CD14-positive monocyte (primary cell): ENCODE data around the gene CEP72. TPM values are rescaled to one million over a fixed set of nuclear protein-coding genes. Genes with fewer than 3 reads are reported as not detected.

Experiments used
- DNase-seq, 3 donors: peaks; one replicate each; pipeline ENCODE4 v3.0.0-alpha.2; 2011 to 2022
- H2AFZ ChIP-seq: 2 replicates; pipeline ENCODE4 v1.6.0; 2012; ENCODE audit warnings: mild to moderate bottlenecking, low read depth, low read length, inconsistent platforms; ENCODE audit not compliant: insufficient read depth, poor library complexity, severe bottlenecking
- H3K27ac ChIP-seq, 2 donors: 1 replicate in 1 of 2; 2 replicates in 1 of 2; pipeline ENCODE4 v1.5.1; 2012 to 2013; ENCODE audit warnings: low read length in 2 of 2, control low read depth in 1 of 2, inconsistent platforms in 1 of 2, low read depth in 1 of 2, mild to moderate bottlenecking in 1 of 2
- H3K27me3 ChIP-seq, 2 donors: one replicate each; pipeline versions ENCODE4 v1.6.0 to v1.6.1; 2011 to 2013; ENCODE audit warnings: low read length in 2 of 2; ENCODE audit not compliant: control insufficient read depth in 2 of 2, insufficient read depth in 2 of 2
- H3K36me3 ChIP-seq, 2 donors: replicated peaks in 1 of 2; 1 replicate in 1 of 2; 2 replicates in 1 of 2; pipeline versions ENCODE4 v1.5.1 to v1.6.1; 2012 to 2013; ENCODE audit warnings: low read length in 2 of 2, control low read depth in 1 of 2, inconsistent platforms in 1 of 2, mild to moderate bottlenecking in 1 of 2; ENCODE audit not compliant: insufficient read depth in 2 of 2, control insufficient read depth in 1 of 2
- H3K4me1 ChIP-seq, 2 donors: 1 replicate in 1 of 2; 2 replicates in 1 of 2; pipeline versions ENCODE4 v1.5.1 to v1.6.1; 2012 to 2013; ENCODE audit warnings: low read length in 2 of 2, control low read depth in 1 of 2, inconsistent platforms in 1 of 2, mild to moderate bottlenecking in 1 of 2, moderate library complexity in 1 of 2; ENCODE audit not compliant: insufficient read depth in 2 of 2, control insufficient read depth in 1 of 2
- H3K4me2 ChIP-seq: replicated peaks from 2 replicates; pipeline ENCODE3; 2012; ENCODE audit warnings: low read length, moderate library complexity, mild to moderate bottlenecking; ENCODE audit not compliant: poor library complexity, severe bottlenecking; ENCODE audit errors: extremely low read depth
- H3K4me3 ChIP-seq, 3 experiments: fragments of 200-600 bp in 1 of 3; sonication (generic) in 1 of 3; replicated peaks in 1 of 3; 1 replicate in 2 of 3; 2 replicates in 1 of 3; pipeline ENCODE4 v1.5.1; 2011 to 2013; ENCODE audit warnings: low read length in 3 of 3, mild to moderate bottlenecking in 3 of 3, control low read depth in 2 of 3, low read depth in 2 of 3, inconsistent platforms in 1 of 3, moderate library complexity in 1 of 3
- H3K79me2 ChIP-seq: 2 replicates; pipeline ENCODE4 v1.6.0; 2012; ENCODE audit warnings: mild to moderate bottlenecking, control low read depth, inconsistent platforms, low read length, moderate library complexity; ENCODE audit not compliant: insufficient read depth
- H3K9ac ChIP-seq: 2 replicates; pipeline ENCODE4 v1.6.0; 2017; ENCODE audit warnings: low read length, mild to moderate bottlenecking; ENCODE audit not compliant: insufficient read depth, poor library complexity, severe bottlenecking
- H3K9me3 ChIP-seq, 2 donors: replicated peaks in 1 of 2; 1 replicate in 1 of 2; 2 replicates in 1 of 2; pipeline versions ENCODE4 v1.5.1 to v1.6.1; 2012 to 2013; ENCODE audit warnings: low read length in 2 of 2, control low read depth in 1 of 2; ENCODE audit not compliant: control insufficient read depth in 1 of 2, insufficient read depth in 1 of 2
- H4K20me1 ChIP-seq: 2 replicates; pipeline ENCODE4 v1.6.0; 2012; ENCODE audit warnings: mild to moderate bottlenecking, low read length, control low read depth, moderate library complexity; ENCODE audit not compliant: insufficient read depth
- H3K27ac Mint-ChIP-seq, 7 donors: one replicate each; pipeline ENCODE4 v1.8.0; 2020; ENCODE audit warnings: mild to moderate bottlenecking in 7 of 7, mixed read lengths in 7 of 7, moderate library complexity in 6 of 7, inconsistent platforms in 2 of 7
- H3K27me3 Mint-ChIP-seq, 3 donors: one replicate each; pipeline ENCODE4 v1.8.0; 2021 to 2022; ENCODE audit warnings: low read depth in 3 of 3, mild to moderate bottlenecking in 3 of 3, mixed read lengths in 3 of 3, moderate library complexity in 3 of 3, inconsistent platforms in 1 of 3
- H3K36me3 Mint-ChIP-seq, 2 donors: one replicate each; pipeline ENCODE4 v1.8.0; 2020; ENCODE audit warnings: mixed read lengths in 2 of 2, inconsistent platforms in 1 of 2, mild to moderate bottlenecking in 1 of 2
- H3K4me1 Mint-ChIP-seq: one replicate; pipeline ENCODE4 v1.8.0; 2020; ENCODE audit warnings: mild to moderate bottlenecking, mixed read lengths
- H3K4me3 Mint-ChIP-seq, 2 donors: one replicate each; pipeline ENCODE4 v1.8.0; 2020; ENCODE audit warnings: mild to moderate bottlenecking in 2 of 2, mixed read lengths in 2 of 2, moderate library complexity in 1 of 2
- H3K9me3 Mint-ChIP-seq, 7 donors: one replicate each; pipeline ENCODE4 v1.8.0; 2020 to 2022; ENCODE audit warnings: mixed read lengths in 7 of 7, mild to moderate bottlenecking in 6 of 7, moderate library complexity in 6 of 7, inconsistent platforms in 2 of 7
- WGBS: methylation state at CpG from one replicate; pipeline ENCODE4 v1.1.5; 2013; ENCODE audit warnings: missing lambda C conversion rate; ENCODE audit not compliant: insufficient coverage; 5-methylcytosine and 5-hydroxymethylcytosine counted together
- intact Hi-C, 2 donors: fragments of 100-400 bp; cut with micrococcal nuclease; formaldehyde crosslinking; loops; one replicate each; pipeline versions ENCODE4 v1.15.0 to v1.15.1; 2023
- polyA plus RNA-seq, 3 donors: library from polyadenylated mRNA; depleted of rRNA in 1 of 3; unstranded in 2 of 3; stranded (reverse) in 1 of 3; fragments of 300-500 nt in 2 of 3; fragments of >200 nt in 1 of 3; fragmentation: Illumina TruSeq in 2 of 3; gene quantifications; 1 replicate in 2 of 3; 2 replicates in 1 of 3; pipeline ENCODE4 v1.2.3, GENCODE V29; 2012 to 2021
- TF ChIP-seq, protein P1 (sequence below): fragments of 200-600 bp; IDR thresholded peaks from one replicate; pipeline ENCODE4 v1.8.0; 2022; ENCODE audit warnings: antibody characterized with exemption, mild to moderate bottlenecking

The CEP72 gene
- polyA plus RNA-seq, 3 donors: 0.13 to 2.1 (median 0.24) TPM

GRCh38 chr5:577800-578199 lies 34.3 kb upstream of the CEP72 start:
- peaks cover 3 to 32% (median 17%) of the 10 kb centered on the region in 7 donors for H3K9me3 Mint-ChIP-seq

DNA sequence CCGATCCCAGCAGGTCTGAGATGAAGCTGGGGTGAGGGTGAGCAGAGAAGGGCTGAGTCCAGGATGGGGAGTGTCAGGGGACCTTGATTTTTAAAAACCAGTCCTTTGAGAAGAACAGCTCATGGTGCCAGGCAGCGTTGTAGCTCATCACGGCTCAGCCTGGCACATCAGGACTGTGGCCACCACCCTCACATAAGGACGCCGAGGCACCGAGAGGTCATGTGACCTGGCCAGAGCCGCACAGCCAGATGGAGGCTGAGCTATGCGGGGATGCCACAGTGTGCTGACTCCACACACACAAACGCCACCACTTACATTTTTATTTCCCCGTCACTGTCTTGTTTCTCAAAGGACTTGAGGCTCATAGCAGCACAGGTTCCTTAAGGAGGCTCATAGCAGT lies 32.9 kb upstream of the CEP72 start:
- H3K4me3 ChIP-seq: no peak overlapping the region
- TF ChIP-seq, protein P1, sequence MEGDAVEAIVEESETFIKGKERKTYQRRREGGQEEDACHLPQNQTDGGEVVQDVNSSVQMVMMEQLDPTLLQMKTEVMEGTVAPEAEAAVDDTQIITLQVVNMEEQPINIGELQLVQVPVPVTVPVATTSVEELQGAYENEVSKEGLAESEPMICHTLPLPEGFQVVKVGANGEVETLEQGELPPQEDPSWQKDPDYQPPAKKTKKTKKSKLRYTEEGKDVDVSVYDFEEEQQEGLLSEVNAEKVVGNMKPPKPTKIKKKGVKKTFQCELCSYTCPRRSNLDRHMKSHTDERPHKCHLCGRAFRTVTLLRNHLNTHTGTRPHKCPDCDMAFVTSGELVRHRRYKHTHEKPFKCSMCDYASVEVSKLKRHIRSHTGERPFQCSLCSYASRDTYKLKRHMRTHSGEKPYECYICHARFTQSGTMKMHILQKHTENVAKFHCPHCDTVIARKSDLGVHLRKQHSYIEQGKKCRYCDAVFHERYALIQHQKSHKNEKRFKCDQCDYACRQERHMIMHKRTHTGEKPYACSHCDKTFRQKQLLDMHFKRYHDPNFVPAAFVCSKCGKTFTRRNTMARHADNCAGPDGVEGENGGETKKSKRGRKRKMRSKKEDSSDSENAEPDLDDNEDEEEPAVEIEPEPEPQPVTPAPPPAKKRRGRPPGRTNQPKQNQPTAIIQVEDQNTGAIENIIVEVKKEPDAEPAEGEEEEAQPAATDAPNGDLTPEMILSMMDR: no peak
- H3K4me3 Mint-ChIP-seq: no peak overlapping the region

More at GRCh38 chr5:577800-578199, 34.3 kb upstream of the CEP72 start:
- H3K4me1 ChIP-seq: no peaks in the 10 kb centered on the region
- no peak overlapping the region for H3K4me3 ChIP-seq
- Mint-ChIP-seq H3K4me1 (no peaks in the 10 kb centered on the region), H3K27ac (no peak overlapping the region), H3K27me3 (peaks cover 32 to 59% (median 33%) of the 10 kb centered on the region in 3 donors), H3K36me3 (no peaks in the 10 kb centered on the region), H3K4me3 (no peak overlapping the region)
- H3K36me3 ChIP-seq: no peaks in the 10 kb centered on the region
- no peak overlapping the region for H3K4me2 ChIP-seq
- H3K9me3 ChIP-seq: peaks cover 6 to 19% of the 10 kb centered on the region in 2 donors
- H2AFZ ChIP-seq: no peak overlapping the region
- H3K27me3 ChIP-seq: peaks cover 0 to 12% of the 10 kb centered on the region in 2 donors
- TF ChIP-seq, protein P1: no peak
- H3K27ac ChIP-seq: no peak overlapping the region
- no peaks in the 10 kb centered on the region for H3K79me2 ChIP-seq
- DNase-seq: no peak
- no peaks in the 10 kb centered on the region for H4K20me1 ChIP-seq
- H3K9ac ChIP-seq: no peak overlapping the region
- intact Hi-C loops: no loop called here

More for the DNA sequence above, 32.9 kb upstream of the CEP72 start:
- Histone ChIP-seq H3K4me1 (no peaks in the 10 kb centered on the region), H3K36me3 (no peaks in the 10 kb centered on the region), H3K9ac (no peak overlapping the region), H2AFZ (no peak overlapping the region), H3K27ac (no peak overlapping the region), H4K20me1 (no peaks in the 10 kb centered on the region), H3K9me3 (peaks cover 9 to 19% of the 10 kb centered on the region in 2 donors), H3K79me2 (no peaks in the 10 kb centered on the region), H3K4me2 (no peak overlapping the region), H3K27me3 (peaks cover 0 to 12% of the 10 kb centered on the region in 2 donors)
- no peaks in the 10 kb centered on the region for H3K4me1 Mint-ChIP-seq
- peaks cover 5 to 33% (median 19%) of the 10 kb centered on the region in 7 donors for H3K9me3 Mint-ChIP-seq
- 93% methylated on average over 7 of the region's 10 CpGs for WGBS
- DNase-seq: no peak
- no peaks in the 10 kb centered on the region for H3K36me3 Mint-ChIP-seq
- no peak overlapping the region for H3K27ac Mint-ChIP-seq
- intact Hi-C loops: no loop called here
- peaks cover 29 to 47% (median 34%) of the 10 kb centered on the region in 3 donors for H3K27me3 Mint-ChIP-seq
